ENCODE measurements around the gene CADM1. TPM values are rescaled to one million over a fixed set of nuclear protein-coding genes. Genes with fewer than 3 reads are reported as not detected.

CADM1 gene
- total and polyA plus RNA-seq, 2 donors from 2014 or later, result 24.0 to 33.5 TPM

- TF ChIP-seq CTCF (IDR thresholded peaks at IDR 0.05; ENCODE audit: borderline replicate concordance, extremely low read depth, insufficient read depth), result no peak
- no peaks in the 10 kb centered on the region for H3K4me1 ChIP-seq (ENCODE audit: control insufficient read depth in 2 of 3, insufficient read depth in 2 of 3, low read depth in 1 of 3, low read length in 3 of 3)
- DNase-seq, result peak in 1 of 5 donors; percentile 19
- H3K36me3 ChIP-seq (ENCODE audit: control insufficient read depth in 2 of 3, insufficient read depth in 3 of 3, low read length in 3 of 3), result no peaks in the 10 kb centered on the region
- H3K4me3 ChIP-seq (ENCODE audit: low read length in 3 of 3), result no peak overlapping the region
- intact Hi-C loops (cut with DNase I), result loop anchor here (10.0 kb wide), 1 partner anchor 944 kb away; no protein-coding TSS in a partner anchor
- H3K27me3 ChIP-seq (ENCODE audit: control insufficient read depth, insufficient read depth, low read length), result no peaks in the 10 kb centered on the region
- H3K9me3 ChIP-seq (ENCODE audit: control insufficient read depth in 2 of 3, insufficient read depth in 1 of 3, low read length in 3 of 3), result no peaks in the 10 kb centered on the region
- H3K9ac ChIP-seq (ENCODE audit: low read length in 3 of 3), result no peak overlapping the region
- no peak for FAIRE-seq
- no peak overlapping the region for H3K27ac ChIP-seq (ENCODE audit: low read depth in 2 of 2, low read length in 2 of 2)
These were observed 173.3 kb downstream of the CADM1 start for GRCh38 chr11:115330684-115331482.

GRCh38 chr11:115326526-115326925 lies 177.7 kb downstream of the CADM1 start:
- intact Hi-C loops (cut with DNase I), result no loop called here
- H3K27ac ChIP-seq (ENCODE audit: low read depth in 2 of 2, low read length in 2 of 2), result no peak overlapping the region
- H3K27me3 ChIP-seq (ENCODE audit: control insufficient read depth, insufficient read depth, low read length), result no peaks in the 10 kb centered on the region
- TF ChIP-seq CTCF (IDR thresholded peaks at IDR 0.05; ENCODE audit: borderline replicate concordance, extremely low read depth, insufficient read depth), result no peak
- DNase-seq (no peak), FAIRE-seq (no peak)
- no peak overlapping the region for H3K4me3 ChIP-seq (ENCODE audit: low read length in 3 of 3)
- H3K9me3 ChIP-seq (ENCODE audit: control insufficient read depth in 2 of 3, insufficient read depth in 1 of 3, low read length in 3 of 3), result no peaks in the 10 kb centered on the region
- no peaks in the 10 kb centered on the region for H3K36me3 ChIP-seq (ENCODE audit: control insufficient read depth in 2 of 3, insufficient read depth in 3 of 3, low read length in 3 of 3)
- no peaks in the 10 kb centered on the region for H3K4me1 ChIP-seq (ENCODE audit: control insufficient read depth in 2 of 3, insufficient read depth in 2 of 3, low read depth in 1 of 3, low read length in 3 of 3)
- no peak overlapping the region for H3K9ac ChIP-seq (ENCODE audit: low read length in 3 of 3)

GRCh38 chr11:115325523-115325922 lies 178.7 kb downstream of the CADM1 start:
- no peak for TF ChIP-seq CTCF (IDR thresholded peaks at IDR 0.05; ENCODE audit: borderline replicate concordance, extremely low read depth, insufficient read depth)
- Histone ChIP-seq H3K27ac (ENCODE audit: low read depth in 2 of 2, low read length in 2 of 2) (no peak overlapping the region), H3K9ac (ENCODE audit: low read length in 3 of 3) (no peak overlapping the region), H3K4me1 (ENCODE audit: control insufficient read depth in 2 of 3, insufficient read depth in 2 of 3, low read depth in 1 of 3, low read length in 3 of 3) (no peaks in the 10 kb centered on the region), H3K4me3 (ENCODE audit: low read length in 3 of 3) (no peak overlapping the region), H3K9me3 (ENCODE audit: control insufficient read depth in 2 of 3, insufficient read depth in 1 of 3, low read length in 3 of 3) (no peaks in the 10 kb centered on the region), H3K27me3 (ENCODE audit: control insufficient read depth, insufficient read depth, low read length) (no peaks in the 10 kb centered on the region), H3K36me3 (ENCODE audit: control insufficient read depth in 2 of 3, insufficient read depth in 3 of 3, low read length in 3 of 3) (no peaks in the 10 kb centered on the region)
- intact Hi-C loops (cut with DNase I), result no loop called here
- no peak for FAIRE-seq
- no peak for DNase-seq
